SU-DHL-6 (cell line): ENCODE data around the gene MYPOP.

Experiments used
- CTCF ChIP-seq: fragments of 200-600 bp; sonication (generic); IDR thresholded peaks from one replicate; pipeline ENCODE4 v1.5.1; 2017; ENCODE audit warnings: antibody characterized with exemption, mild to moderate bottlenecking, low read length, moderate library complexity; ENCODE audit not compliant: insufficient read depth, poor library complexity, severe bottlenecking
- EZH2phosphoT487 ChIP-seq: fragments of 200-600 bp; sonication (generic), shearing (Covaris generic); conservative IDR thresholded peaks from 2 replicates; pipeline ENCODE4 v1.6.1; 2018; ENCODE audit warnings: mild to moderate bottlenecking, antibody characterized with exemption, low read length, moderate library complexity, mixed read lengths

- no peak for TF ChIP-seq CTCF
- TF ChIP-seq EZH2phosphoT487: no peak
Observed at GRCh38 chr19:45881082-45881908, 21.1 kb downstream of the MYPOP start.
